Astrocyte (in vitro differentiated cells and primary cell): ENCODE data around the gene DEFB123. TPM values are rescaled to one million over a fixed set of nuclear protein-coding genes. Genes with fewer than 3 reads are reported as not detected.

Source experiments
- DNase-seq: peaks from one replicate; pipeline ENCODE4 v3.0.0-alpha.2; 2010; ENCODE audit warnings: low read depth
- FAIRE-seq: peaks from 2 replicates; lab custom pipeline; 2011; peaks lifted over from hg19 to GRCh38; lab: Jason Lieb, UNC
- H2AFZ ChIP-seq: 2 replicates; pipeline ENCODE4 v1.6.0; 2012; ENCODE audit warnings: low read depth, low read length, inconsistent platforms
- H3K27ac ChIP-seq: 2 replicates; pipeline ENCODE4 v1.5.1; 2011; ENCODE audit warnings: low read depth, low read length, inconsistent platforms
- H3K27me3 ChIP-seq: 2 replicates; pipeline ENCODE4 v1.6.0; 2011; ENCODE audit warnings: low read length, inconsistent platforms; ENCODE audit not compliant: insufficient read depth
- H3K36me3 ChIP-seq: 2 replicates; pipeline ENCODE4 v1.5.1; 2011; ENCODE audit warnings: low read length, inconsistent platforms; ENCODE audit not compliant: insufficient read depth
- H3K4me1 ChIP-seq: 2 replicates; pipeline ENCODE4 v1.5.1; 2011; ENCODE audit warnings: low read length, inconsistent platforms; ENCODE audit not compliant: insufficient read depth
- H3K4me2 ChIP-seq: 2 replicates; pipeline ENCODE4 v1.6.0; 2012; ENCODE audit warnings: low read length, inconsistent platforms
- H3K4me3 ChIP-seq: 2 replicates; pipeline ENCODE4 v1.5.1; 2011; ENCODE audit warnings: low read depth, mild to moderate bottlenecking, low read length, inconsistent platforms; ENCODE audit not compliant: insufficient read depth
- H3K79me2 ChIP-seq: 2 replicates; pipeline ENCODE4 v1.6.0; 2012; ENCODE audit warnings: mild to moderate bottlenecking, low read length, inconsistent platforms; ENCODE audit not compliant: insufficient read depth
- H3K9ac ChIP-seq: 2 replicates; pipeline ENCODE4 v1.6.0; 2012; ENCODE audit warnings: mild to moderate bottlenecking, low read length, inconsistent platforms
- H3K9me3 ChIP-seq: 2 replicates; pipeline ENCODE4 v1.5.1; 2012; ENCODE audit warnings: low read depth, mild to moderate bottlenecking, low read length, inconsistent platforms; ENCODE audit not compliant: insufficient read depth
- H4K20me1 ChIP-seq: 2 replicates; pipeline ENCODE4 v1.6.0; 2012; ENCODE audit warnings: low read length, inconsistent platforms; ENCODE audit not compliant: insufficient read depth
- H3K27ac Mint-ChIP-seq: one replicate; pipeline ENCODE4 v1.8.0; 2021; ENCODE audit warnings: mild to moderate bottlenecking, mixed read lengths; ENCODE audit not compliant: unreplicated experiment
- H3K27me3 Mint-ChIP-seq: one replicate; pipeline ENCODE4 v1.8.0; 2021; ENCODE audit warnings: low read depth, mixed read lengths; ENCODE audit not compliant: unreplicated experiment
- H3K36me3 Mint-ChIP-seq: one replicate; pipeline ENCODE4 v1.8.0; 2021; ENCODE audit warnings: low read depth, mixed read lengths; ENCODE audit not compliant: unreplicated experiment
- H3K4me1 Mint-ChIP-seq: one replicate; pipeline ENCODE4 v1.8.0; 2021; ENCODE audit warnings: low read depth, mixed read lengths; ENCODE audit not compliant: unreplicated experiment
- H3K4me3 Mint-ChIP-seq: one replicate; pipeline ENCODE4 v1.8.0; 2021; ENCODE audit warnings: mild to moderate bottlenecking, moderate library complexity, mixed read lengths; ENCODE audit not compliant: unreplicated experiment
- H3K9me3 Mint-ChIP-seq: one replicate; pipeline ENCODE4 v1.8.0; 2021; ENCODE audit warnings: mild to moderate bottlenecking, mixed read lengths; ENCODE audit not compliant: unreplicated experiment
- EZH2 ChIP-seq: IDR thresholded peaks from 2 replicates; pipeline ENCODE4 v1.6.1; 2012; ENCODE audit warnings: mild to moderate bottlenecking, low read length, inconsistent platforms; ENCODE audit not compliant: insufficient read depth
- total RNA-seq: library from RNA; stranded (reverse); gene quantifications from 2 replicates; pipeline ENCODE4 v1.2.1, GENCODE V29; 2021
- TF ChIP-seq, protein P1 (sequence below): IDR thresholded peaks from 2 replicates; pipeline ENCODE4 v1.5.1; 2011; ENCODE audit warnings: low read depth, mild to moderate bottlenecking, inconsistent platforms, low read length, moderate library complexity; ENCODE audit not compliant: insufficient read depth

Gene DEFB123
- total RNA-seq, 1 donor from 2014 or later, result not detected

DNA sequence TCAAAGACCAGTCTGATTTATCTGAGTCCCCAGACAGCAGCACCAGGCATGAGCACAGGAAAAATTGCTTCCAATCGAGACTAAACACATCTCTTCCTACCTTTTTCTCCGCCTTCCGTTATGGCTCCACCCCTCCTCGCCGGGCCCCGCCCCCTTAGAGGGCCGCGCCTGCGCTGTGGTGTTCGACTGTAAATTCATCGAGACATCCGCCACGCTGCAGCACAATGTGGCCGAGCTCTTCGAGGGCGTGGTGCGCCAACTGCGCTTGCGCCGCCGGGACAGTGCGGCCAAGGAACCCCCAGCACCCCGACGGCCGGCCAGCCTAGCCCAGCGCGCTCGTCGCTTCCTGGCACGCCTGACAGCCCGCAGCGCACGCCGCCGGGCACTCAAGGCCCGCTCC, 43.6 kb downstream of the DEFB123 start:
- H3K4me3 Mint-ChIP-seq, result no peak overlapping the region
- H3K9me3 Mint-ChIP-seq, result peaks cover 6% of the 10 kb centered on the region
- H3K9ac ChIP-seq, result no peak overlapping the region
- TF ChIP-seq, protein P1, sequence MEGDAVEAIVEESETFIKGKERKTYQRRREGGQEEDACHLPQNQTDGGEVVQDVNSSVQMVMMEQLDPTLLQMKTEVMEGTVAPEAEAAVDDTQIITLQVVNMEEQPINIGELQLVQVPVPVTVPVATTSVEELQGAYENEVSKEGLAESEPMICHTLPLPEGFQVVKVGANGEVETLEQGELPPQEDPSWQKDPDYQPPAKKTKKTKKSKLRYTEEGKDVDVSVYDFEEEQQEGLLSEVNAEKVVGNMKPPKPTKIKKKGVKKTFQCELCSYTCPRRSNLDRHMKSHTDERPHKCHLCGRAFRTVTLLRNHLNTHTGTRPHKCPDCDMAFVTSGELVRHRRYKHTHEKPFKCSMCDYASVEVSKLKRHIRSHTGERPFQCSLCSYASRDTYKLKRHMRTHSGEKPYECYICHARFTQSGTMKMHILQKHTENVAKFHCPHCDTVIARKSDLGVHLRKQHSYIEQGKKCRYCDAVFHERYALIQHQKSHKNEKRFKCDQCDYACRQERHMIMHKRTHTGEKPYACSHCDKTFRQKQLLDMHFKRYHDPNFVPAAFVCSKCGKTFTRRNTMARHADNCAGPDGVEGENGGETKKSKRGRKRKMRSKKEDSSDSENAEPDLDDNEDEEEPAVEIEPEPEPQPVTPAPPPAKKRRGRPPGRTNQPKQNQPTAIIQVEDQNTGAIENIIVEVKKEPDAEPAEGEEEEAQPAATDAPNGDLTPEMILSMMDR, result no peak
- TF ChIP-seq EZH2, result no peak
- no peaks in the 10 kb centered on the region for H3K36me3 ChIP-seq
- H3K79me2 ChIP-seq, result no peaks in the 10 kb centered on the region
- FAIRE-seq (no peak), DNase-seq (no peak)
- peaks cover 4% of the 10 kb centered on the region for H3K9me3 ChIP-seq
- no peak overlapping the region for H3K27ac Mint-ChIP-seq
- H3K27me3 Mint-ChIP-seq, result peaks cover 3% of the 10 kb centered on the region
- H3K4me2 ChIP-seq, result no peak overlapping the region
- H3K36me3 Mint-ChIP-seq, result peaks cover 2% of the 10 kb centered on the region
- no peaks in the 10 kb centered on the region for H3K4me1 Mint-ChIP-seq
- H3K4me3 ChIP-seq, result no peak overlapping the region
- H3K27ac ChIP-seq, result no peak overlapping the region
- H2AFZ ChIP-seq, result peak overlapping the region; percentile 34
- no peaks in the 10 kb centered on the region for H4K20me1 ChIP-seq
- peaks cover 5% of the 10 kb centered on the region for H3K4me1 ChIP-seq
- H3K27me3 ChIP-seq, result no peaks in the 10 kb centered on the region

DNA sequence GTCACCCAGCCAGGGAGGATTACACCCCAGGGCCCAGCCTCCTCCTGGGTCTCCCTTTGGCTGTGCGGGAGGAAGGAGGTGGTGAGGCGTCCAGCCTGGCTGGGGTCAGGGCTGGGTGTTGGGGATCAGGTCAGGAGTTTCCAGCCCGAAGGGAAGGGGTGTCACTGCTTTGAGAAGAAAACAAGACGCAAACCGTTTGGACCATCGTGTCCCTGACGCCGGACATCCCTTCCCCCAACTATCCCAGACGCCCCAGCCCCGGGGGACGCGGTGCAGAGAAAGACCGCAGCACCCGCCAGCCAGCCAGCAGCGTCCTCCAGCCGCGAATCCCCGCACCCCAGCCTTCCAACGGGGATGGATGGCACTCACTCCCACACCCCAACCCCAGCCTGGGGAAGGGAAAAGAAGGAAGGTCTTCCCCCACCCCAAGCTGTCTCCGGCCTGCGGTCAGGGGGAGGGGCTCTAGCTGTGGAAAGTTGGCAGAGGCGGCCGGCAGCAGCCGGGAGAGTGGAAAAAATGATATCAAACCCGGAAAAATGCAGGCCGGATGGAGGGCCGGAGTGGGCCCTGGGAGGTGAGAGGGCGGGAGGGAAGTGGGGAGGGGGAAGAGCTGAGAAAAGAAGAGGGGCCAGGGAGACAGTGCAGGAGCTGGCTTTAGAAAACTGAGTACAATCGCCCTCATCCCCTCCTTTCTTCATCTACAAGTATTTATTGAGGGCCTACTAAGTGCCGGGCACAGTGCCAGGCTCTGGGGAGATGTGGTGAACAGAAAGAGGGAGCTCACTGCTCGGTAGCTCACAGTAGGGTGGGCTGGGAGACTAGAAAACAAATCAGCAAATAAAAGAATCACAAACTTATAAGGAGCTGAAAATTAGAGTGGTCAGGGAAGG, 45.3 kb downstream of the DEFB123 start:
- DNase-seq (peak; percentile 59), FAIRE-seq (no peak)
- TF ChIP-seq, protein P1, result no peak
- TF ChIP-seq EZH2, result no peak
- Histone ChIP-seq H2AFZ (peak overlapping the region; percentile 60), H3K9me3 (peaks cover 4% of the 10 kb centered on the region), H4K20me1 (no peaks in the 10 kb centered on the region), H3K4me1 (peaks cover 5% of the 10 kb centered on the region), H3K27me3 (no peaks in the 10 kb centered on the region), H3K4me3 (peak overlapping the region; percentile 37), H3K36me3 (no peaks in the 10 kb centered on the region), H3K27ac (no peak overlapping the region), H3K4me2 (peak overlapping the region; percentile 82), H3K79me2 (no peaks in the 10 kb centered on the region), H3K9ac (peak overlapping the region; percentile 18)
- no peak overlapping the region for H3K27ac Mint-ChIP-seq
- no peak overlapping the region for H3K4me3 Mint-ChIP-seq
- H3K9me3 Mint-ChIP-seq, result peaks cover 7% of the 10 kb centered on the region
- peaks cover 2% of the 10 kb centered on the region for H3K36me3 Mint-ChIP-seq
- H3K27me3 Mint-ChIP-seq, result peaks cover 3% of the 10 kb centered on the region
- H3K4me1 Mint-ChIP-seq, result no peaks in the 10 kb centered on the region

DNA sequence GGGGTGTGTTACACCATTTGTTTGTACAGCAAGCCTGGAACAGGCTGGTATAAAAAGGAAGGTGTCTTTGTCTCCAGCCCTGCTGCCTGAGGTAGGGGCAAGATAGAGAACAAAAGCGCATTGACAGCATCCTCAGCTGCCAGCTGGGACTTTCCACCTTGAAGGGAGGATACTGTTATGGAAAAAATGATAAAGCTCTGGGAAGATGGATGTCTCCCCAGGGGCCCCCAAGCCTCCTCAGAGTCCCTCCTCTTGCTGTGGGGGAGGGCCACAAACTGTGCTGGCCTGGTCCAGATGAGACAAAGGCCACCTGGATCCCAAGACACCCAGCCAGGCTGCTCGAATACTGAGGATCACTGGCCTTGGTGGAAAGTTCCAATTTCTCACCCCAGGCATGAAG, 47.7 kb downstream of the DEFB123 start:
- no peaks in the 10 kb centered on the region for H4K20me1 ChIP-seq
- peaks cover 4% of the 10 kb centered on the region for H3K9me3 ChIP-seq
- H3K4me3 Mint-ChIP-seq, result no peak overlapping the region

More for the DNA sequence above, 47.7 kb downstream of the DEFB123 start:
- Histone ChIP-seq H3K36me3 (no peaks in the 10 kb centered on the region), H3K27ac (no peak overlapping the region), H3K4me2 (no peak overlapping the region), H3K4me3 (no peak overlapping the region), H3K4me1 (peaks cover 5% of the 10 kb centered on the region), H3K79me2 (no peaks in the 10 kb centered on the region), H3K27me3 (no peaks in the 10 kb centered on the region), H2AFZ (no peak overlapping the region), H3K9ac (no peak overlapping the region)
- no peak for DNase-seq
- Mint-ChIP-seq H3K27ac (no peak overlapping the region), H3K4me1 (no peaks in the 10 kb centered on the region), H3K27me3 (peaks cover 3% of the 10 kb centered on the region), H3K36me3 (peaks cover 2% of the 10 kb centered on the region), H3K9me3 (peaks cover 7% of the 10 kb centered on the region)
- FAIRE-seq, result no peak
- TF ChIP-seq EZH2, result no peak
- TF ChIP-seq, protein P1, result no peak
